ENCODE data around the gene WDR49.
"Not testable (repeated sequence)": the region's sequence is repeated elsewhere in the genome, so short reads cannot be mapped to it uniquely, and the experiment has no call there.

WDR49 gene

GRCh38 chr3:167653760-167654159 lies at the start of gene WDR49:
WDR49 (minus strand) TSS chr3:167653942; CDS start chr3:167653425, 517 bp downstream.
- DNase-seq, result no peak

GRCh38 chr3:167700926-167701325 lies 47.2 kb upstream of the WDR49 start:
- no peak for DNase-seq

GRCh38 chr3:167700046-167700445 lies 46.3 kb upstream of the WDR49 start:
- no peak for DNase-seq

- no peak for DNase-seq
Observed at GRCh38 chr3:167694121-167694520, 40.4 kb upstream of the WDR49 start.

GRCh38 chr3:167691366-167691765 lies 37.6 kb upstream of the WDR49 start:
- no peak for DNase-seq

- DNase-seq, result peak; percentile 39
Observed at GRCh38 chr3:167684388-167684993, 30.7 kb upstream of the WDR49 start.

GRCh38 chr3:167679526-167679925 lies 25.8 kb upstream of the WDR49 start:
- DNase-seq, result no peak

- no peak for DNase-seq
Observed at GRCh38 chr3:167675848-167676247, 22.1 kb upstream of the WDR49 start.

- no peak for DNase-seq
Observed at GRCh38 chr3:167673221-167673620, 19.5 kb upstream of the WDR49 start.

- no peak for DNase-seq
Observed at GRCh38 chr3:167671878-167672427, 18.2 kb upstream of the WDR49 start.

GRCh38 chr3:167669699-167670098 lies 16.0 kb upstream of the WDR49 start:
- no peak for DNase-seq

- DNase-seq, result no peak
Observed at GRCh38 chr3:167668651-167669050, 14.9 kb upstream of the WDR49 start.

- DNase-seq, result no peak
Observed at GRCh38 chr3:167666563-167666962, 12.8 kb upstream of the WDR49 start.

GRCh38 chr3:167662919-167663400 lies 9.2 kb upstream of the WDR49 start:
- DNase-seq, result no peak

GRCh38 chr3:167657684-167658225 lies 4.0 kb upstream of the WDR49 start:
- DNase-seq, result no peak

- no peak for DNase-seq
Observed at GRCh38 chr3:167656821-167657220, 3.1 kb upstream of the WDR49 start.

GRCh38 chr3:167653155-167653554 lies 587 bp downstream of the WDR49 start:
- DNase-seq, result no peak

- no peak for DNase-seq
Observed at GRCh38 chr3:167651826-167652225, 1.9 kb downstream of the WDR49 start.

GRCh38 chr3:167650459-167650858 lies 3.3 kb downstream of the WDR49 start:
- no peak for DNase-seq

GRCh38 chr3:167649746-167650145 lies 4.0 kb downstream of the WDR49 start:
- no peak for DNase-seq

- DNase-seq, result no peak
Observed at GRCh38 chr3:167644611-167645010, 9.1 kb downstream of the WDR49 start.

GRCh38 chr3:167631471-167631870 lies 22.3 kb downstream of the WDR49 start:
- DNase-seq, result no peak

GRCh38 chr3:167626490-167626889 lies 27.3 kb downstream of the WDR49 start:
- no peak for DNase-seq

- DNase-seq, result no peak
Observed at GRCh38 chr3:167615030-167615429, 38.7 kb downstream of the WDR49 start.

GRCh38 chr3:167614196-167614595 lies 39.5 kb downstream of the WDR49 start:
- DNase-seq, result not testable (repeated sequence)

Data from NCI-H2227 treated with DMSO at 0.1 percent for 48 hours (cell line).